K562 (cell line): ENCODE results near the gene ACAP2. TPM values are rescaled to one million over a fixed set of nuclear protein-coding genes. Genes with fewer than 3 reads are reported as not detected.

ENCODE experiments used
- ATAC-seq: fragments of 200-7000 bp; cut with Tn5 transposase; 3 replicates; pipeline ENCODE4 v1.9.1; 2020; ENCODE audit warnings: moderate library complexity
- BruUV-seq: library from RNA; stranded (reverse); fragments of 400-500 nt; replicated peaks from 2 replicates; lab custom pipeline; 2021; lab: Mats Ljungman, UMichigan
- CTCF ChIA-PET: fragments of 300-600 bp; formaldehyde crosslinking; extraction: SDS; loops from one replicate; lab custom pipeline; 2021; ENCODE audit warnings: low intra/inter-chr PET ratio; lab: Yijun Ruan, JAX
- POLR2A ChIA-PET: fragments of 300-600, 350-650 bp; sonication (Branson Sonifier 250); formaldehyde crosslinking; extraction: SDS; loops from one replicate; lab custom pipeline; 2021; ENCODE audit warnings: antibody characterized with exemption, inconsistent platforms; lab: Yijun Ruan, JAX
- DNase-seq, 4 experiments: peaks; one replicate each; pipeline versions ENCODE4 v3.0.0 to v3.0.0-alpha.2; 2011 to 2018; ENCODE audit warnings: low spot score in 3 of 4, mixed read lengths in 3 of 4; ENCODE audit errors: extremely low read depth in 1 of 4
- FAIRE-seq: peaks from 2 replicates; lab custom pipeline; 2011; peaks lifted over from hg19 to GRCh38; lab: Jason Lieb, UNC
- H2AFZ ChIP-seq: 2 replicates; pipeline ENCODE4 v1.6.0; 2011; ENCODE audit warnings: low read depth, low read length, control low read depth, inconsistent platforms
- H3K27ac ChIP-seq: fragments of 200-600 bp; 3 replicates; pipeline ENCODE4 v1.8.0; 2011; ENCODE audit warnings: low read depth, mild to moderate bottlenecking, control low read depth, inconsistent platforms, low read length, moderate library complexity, mixed read lengths; ENCODE audit errors: extremely low read depth
- H3K27me3 ChIP-seq, 2 experiments: fragments of 300-600 bp in 1 of 2; 2 replicates in 1 of 2; 3 replicates in 1 of 2; pipeline versions ENCODE4 v1.6.0 to v1.8.0; 2011; ENCODE audit warnings: inconsistent platforms in 2 of 2, low read length in 2 of 2, mild to moderate bottlenecking in 1 of 2, mixed read lengths in 1 of 2, moderate library complexity in 1 of 2; ENCODE audit not compliant: control insufficient read depth in 2 of 2, insufficient read depth in 2 of 2
- H3K36me3 ChIP-seq: fragments of 300-600 bp; 3 replicates; pipeline ENCODE4 v1.8.0; 2011; ENCODE audit warnings: mild to moderate bottlenecking, low read length, inconsistent platforms; ENCODE audit not compliant: control insufficient read depth, insufficient read depth
- H3K4me1 ChIP-seq, 2 experiments: fragments of 200-600 bp in 1 of 2; replicated peaks in 1 of 2; 2 replicates in 1 of 2; 3 replicates in 1 of 2; pipeline versions ENCODE4 v1.5.1 to v1.8.0; 2011; ENCODE audit warnings: inconsistent platforms in 2 of 2, low read length in 2 of 2, mild to moderate bottlenecking in 1 of 2, mixed read lengths in 1 of 2, moderate library complexity in 1 of 2; ENCODE audit not compliant: control insufficient read depth in 2 of 2, insufficient read depth in 2 of 2
- H3K4me2 ChIP-seq: 2 replicates; pipeline ENCODE4 v1.6.1; 2011; ENCODE audit warnings: low read length, control low read depth, inconsistent platforms, mixed read lengths; ENCODE audit not compliant: insufficient read depth
- H3K4me3 ChIP-seq: fragments of 200-600 bp; sonication (generic), shearing (Covaris generic); 2 replicates; pipeline ENCODE4 v1.5.1; 2016; ENCODE audit warnings: control low read depth, inconsistent platforms
- H3K79me2 ChIP-seq: fragments of 200-600 bp; 3 replicates; pipeline ENCODE4 v1.8.0; 2011; ENCODE audit warnings: low read length, inconsistent platforms; ENCODE audit not compliant: control insufficient read depth, insufficient read depth
- H3K9ac ChIP-seq, 2 experiments: 2 replicates each; pipeline versions ENCODE4 v1.6.0 to v1.6.1; 2011; ENCODE audit warnings: low read depth in 2 of 2, low read length in 2 of 2, control low read depth in 1 of 2, inconsistent platforms in 1 of 2, mild to moderate bottlenecking in 1 of 2, mixed read lengths in 1 of 2; ENCODE audit not compliant: insufficient read depth in 1 of 2
- H3K9me1 ChIP-seq: one replicate; pipeline ENCODE4 v1.6.0; 2011; ENCODE audit warnings: inconsistent platforms, mild to moderate bottlenecking, low read length, moderate library complexity; ENCODE audit not compliant: control insufficient read depth, insufficient read depth
- H3K9me3 ChIP-seq: replicated peaks from 2 replicates; pipeline ENCODE4 v1.5.1; 2011; ENCODE audit warnings: low read depth, low read length, inconsistent platforms; ENCODE audit not compliant: control insufficient read depth, insufficient read depth
- H4K20me1 ChIP-seq: replicated peaks from 2 replicates; pipeline ENCODE4 v1.6.1; 2011; ENCODE audit warnings: low read length, inconsistent platforms, mixed read lengths; ENCODE audit not compliant: control insufficient read depth, insufficient read depth
- CUX1 ChIP-seq: fragments of 200-800 bp; sonication (Bioruptor generic); IDR thresholded peaks from 2 replicates; pipeline ENCODE4 v1.6.1; 2016; ENCODE audit warnings: missing genetic modification characterization, missing compliant biosample characterization
- GTF2A2 ChIP-seq: IDR thresholded peaks from 2 replicates; pipeline ENCODE4 v1.6.1; 2016; ENCODE audit warnings: mild to moderate bottlenecking, missing genetic modification characterization, missing compliant biosample characterization
- GTF2F1 ChIP-seq: IDR thresholded peaks from 2 replicates; pipeline ENCODE4 v1.6.1; 2011; ENCODE audit warnings: low read depth, low read length, improper control_type of control experiment
- HINFP ChIP-seq: fragments of 450-650 bp; conservative IDR thresholded peaks from 2 replicates; pipeline ENCODE4 v1.6.1; 2016; ENCODE audit warnings: missing genetic modification characterization, low read depth, mild to moderate bottlenecking, control low read depth, missing compliant biosample characterization
- HNRNPL ChIP-seq: fragments of 200-400 bp; formaldehyde crosslinking; IDR thresholded peaks from 2 replicates; pipeline ENCODE4 v1.6.1; 2017; ENCODE audit warnings: low read depth, mild to moderate bottlenecking, low read length
- JUNB ChIP-seq: fragments of 450-650 bp; formaldehyde crosslinking; conservative IDR thresholded peaks from 2 replicates; pipeline ENCODE4 v1.4.0; 2020; ENCODE audit warnings: mild to moderate bottlenecking
- MCM3 ChIP-seq: fragments of 450-650 bp; IDR thresholded peaks from 2 replicates; pipeline ENCODE4 v1.6.1; 2016
- NCOA2 ChIP-seq, 2 experiments: fragments of 450-650 bp; IDR thresholded peaks; 2 replicates each; pipeline ENCODE4 v1.6.1; 2018; ENCODE audit warnings: mild to moderate bottlenecking in 2 of 2, moderate library complexity in 1 of 2; ENCODE audit not compliant: partially characterized antibody in 2 of 2
- NFRKB ChIP-seq: fragments of 450-650 bp; IDR thresholded peaks from 2 replicates; pipeline ENCODE4 v1.6.1; 2016; ENCODE audit warnings: low read depth
- PHB2 ChIP-seq: fragments of 450-650 bp; IDR thresholded peaks from 2 replicates; pipeline ENCODE4 v1.6.1; 2017; ENCODE audit warnings: low read depth
- SMARCA5 ChIP-seq: fragments of 450-650 bp; IDR thresholded peaks from 2 replicates; pipeline ENCODE4 v1.6.1; 2016
- SNIP1 ChIP-seq: fragments of 450-650 bp; IDR thresholded peaks from 2 replicates; pipeline ENCODE4 v1.7.1; 2017; ENCODE audit warnings: low read depth, mild to moderate bottlenecking
- ZNF3 ChIP-seq: fragments of 250-450 bp; sonication (Bioruptor Pico); IDR thresholded peaks from 2 replicates; pipeline ENCODE4 v1.5.0; 2021; ENCODE audit warnings: mild to moderate bottlenecking, moderate library complexity
- ZNF592 ChIP-seq: fragments of 450-650 bp; IDR thresholded peaks from 2 replicates; pipeline ENCODE4 v1.6.1; 2017; ENCODE audit warnings: antibody characterized with exemption, mild to moderate bottlenecking
- WGBS: fragments of 100-300 bp; shearing (Covaris generic); methylation state at CpG from one replicate; pipeline ENCODE4 v1.1.6; 2016; ENCODE audit warnings: low coverage, mixed read lengths; ENCODE audit not compliant: insufficient coverage; ENCODE audit errors: missing lambda C conversion rate; 5-methylcytosine and 5-hydroxymethylcytosine counted together
- in situ Hi-C: fragments of 300-500 bp; cut with MboI; formaldehyde crosslinking; loops from 4 replicates; pipeline ENCODE4 v1.15.0; 2018; ENCODE audit warnings: inconsistent platforms, mixed read lengths
- intact Hi-C: fragments of 100-400 bp; cut with micrococcal nuclease; formaldehyde crosslinking; loops from 2 replicates; pipeline ENCODE4 v1.14.2; 2022
- polyA plus RNA-seq, 8 experiments: library from polyadenylated mRNA; depleted of rRNA in 4 of 8; stranded (reverse) in 5 of 8; unstranded in 3 of 8; fragments of >200 nt; fragmentation: Nextera tagmentation in 2 of 8; fragmentation: Illumina TruSeq in 1 of 8; extraction: Ambion mirVana in 2 of 8; extraction: Trizol in 1 of 8; gene quantifications; 2 replicates each; pipeline versions ENCODE4 v1.2.1 to v1.2.3, GENCODE V29; 2011 to 2014; ENCODE audit warnings: inconsistent platforms in 1 of 8, missing spikeins in 1 of 8
- total RNA-seq, 7 experiments: library from RNA; depleted of rRNA in 6 of 7; stranded (reverse); fragments of >200 nt in 6 of 7; fragmentation: Illumina TruSeq in 2 of 7; extraction: Trizol in 2 of 7; gene quantifications; 2 replicates each; pipeline versions ENCODE4 v1.2.1 to v1.2.3, GENCODE V29; 2011 to 2021; ENCODE audit warnings: low replicate concordance in 1 of 7

The ACAP2 gene
- total and polyA plus RNA-seq, 9 of the 15 experiments (the other 6 are each of a cell fraction or from before 2014, with no cell fraction given): 10.6 to 52.7 (median 34.4) TPM

- ChIA-PET CTCF (no interaction called here), POLR2A (no interaction called here)
- no peak overlapping the region for H3K4me2 ChIP-seq
- no peaks in the 10 kb centered on the region for H3K27me3 ChIP-seq
- DNase-seq (no peak), ATAC-seq (no peak), FAIRE-seq (no peak)
- H4K20me1 ChIP-seq: no peaks in the 10 kb centered on the region
- 94% methylated on average over 7 of the region's 7 CpGs for WGBS
- H2AFZ ChIP-seq: no peak overlapping the region
- no TSS peak for BruUV-seq
- H3K4me3 ChIP-seq: no peak overlapping the region
- in situ Hi-C loops (no loop called here), intact Hi-C loops (no loop called here)
- peaks cover 7% of the 10 kb centered on the region; the same call in 1 of the 3 replicates for H3K36me3 ChIP-seq
- no peaks in the 10 kb centered on the region for H3K79me2 ChIP-seq
- no peaks in the 10 kb centered on the region for H3K9me1 ChIP-seq
- no peaks in the 10 kb centered on the region for H3K9me3 ChIP-seq
- H3K9ac ChIP-seq: no peak overlapping the region
- H3K27ac ChIP-seq: no peak overlapping the region
- no peaks in the 10 kb centered on the region for H3K4me1 ChIP-seq
- TF ChIP-seq GTF2A2 (tag) (no peak), NFRKB (no peak), SMARCA5 (no peak), SNIP1 (no peak), HNRNPL (no peak), ZNF592 (no peak), JUNB (CRISPR knock-in tag) (no peak), ZNF3 (CRISPR knock-in tag) (no peak), CUX1 (CRISPR knock-in tag) (no peak), HINFP (tag) (no peak), NCOA2 (IDR thresholded peaks at IDR 0.05; ENCODE audit: partially characterized antibody in 2 of 2) (no peak), GTF2F1 (no peak), MCM3 (no peak), PHB2 (no peak)
Observed at GRCh38 chr3:195372220-195372619, 70.6 kb downstream of the ACAP2 start.
